ENCODE results near the gene C3orf80.

DNA sequence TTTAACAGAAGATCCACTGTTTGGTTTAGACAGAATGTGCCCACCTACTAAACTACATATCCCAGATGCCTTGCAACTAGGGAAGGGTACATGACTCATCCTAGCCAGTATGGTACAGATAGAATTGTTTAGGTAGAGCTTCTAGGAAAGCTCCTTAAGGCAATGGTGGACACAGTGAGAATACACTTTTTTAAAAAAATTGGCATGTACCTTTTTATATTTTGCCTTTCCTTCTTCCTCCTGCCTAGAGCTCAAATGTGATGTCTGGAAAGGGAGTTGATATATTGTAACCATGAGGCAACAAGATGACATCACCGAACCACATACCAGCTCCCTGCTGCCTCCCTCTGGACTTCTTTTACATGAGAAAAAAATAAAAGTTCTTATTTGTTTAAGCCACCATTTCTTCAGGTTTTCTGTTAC, 14.4 kb upstream of the C3orf80 start:
- TF ChIP-seq, protein P1, sequence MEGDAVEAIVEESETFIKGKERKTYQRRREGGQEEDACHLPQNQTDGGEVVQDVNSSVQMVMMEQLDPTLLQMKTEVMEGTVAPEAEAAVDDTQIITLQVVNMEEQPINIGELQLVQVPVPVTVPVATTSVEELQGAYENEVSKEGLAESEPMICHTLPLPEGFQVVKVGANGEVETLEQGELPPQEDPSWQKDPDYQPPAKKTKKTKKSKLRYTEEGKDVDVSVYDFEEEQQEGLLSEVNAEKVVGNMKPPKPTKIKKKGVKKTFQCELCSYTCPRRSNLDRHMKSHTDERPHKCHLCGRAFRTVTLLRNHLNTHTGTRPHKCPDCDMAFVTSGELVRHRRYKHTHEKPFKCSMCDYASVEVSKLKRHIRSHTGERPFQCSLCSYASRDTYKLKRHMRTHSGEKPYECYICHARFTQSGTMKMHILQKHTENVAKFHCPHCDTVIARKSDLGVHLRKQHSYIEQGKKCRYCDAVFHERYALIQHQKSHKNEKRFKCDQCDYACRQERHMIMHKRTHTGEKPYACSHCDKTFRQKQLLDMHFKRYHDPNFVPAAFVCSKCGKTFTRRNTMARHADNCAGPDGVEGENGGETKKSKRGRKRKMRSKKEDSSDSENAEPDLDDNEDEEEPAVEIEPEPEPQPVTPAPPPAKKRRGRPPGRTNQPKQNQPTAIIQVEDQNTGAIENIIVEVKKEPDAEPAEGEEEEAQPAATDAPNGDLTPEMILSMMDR (IDR thresholded peaks at IDR 0.05): no peak
- TF ChIP-seq POLR2AphosphoS5 (IDR thresholded peaks at IDR 0.05) (no peak), POLR2A (IDR thresholded peaks at IDR 0.05) (no peak)
